CD14-positive monocyte (primary cell): ENCODE results near the gene CWC27. TPM values are rescaled to one million over a fixed set of nuclear protein-coding genes. Genes with fewer than 3 reads are reported as not detected.

ENCODE experiments used
- DNase-seq, 3 donors: peaks; one replicate each; pipeline ENCODE4 v3.0.0-alpha.2; 2011 to 2022
- H2AFZ ChIP-seq: 2 replicates; pipeline ENCODE4 v1.6.0; 2012; ENCODE audit warnings: mild to moderate bottlenecking, low read depth, low read length, inconsistent platforms; ENCODE audit not compliant: insufficient read depth, poor library complexity, severe bottlenecking
- H3K27ac ChIP-seq, 2 donors: 1 replicate in 1 of 2; 2 replicates in 1 of 2; pipeline ENCODE4 v1.5.1; 2012 to 2013; ENCODE audit warnings: low read length in 2 of 2, control low read depth in 1 of 2, inconsistent platforms in 1 of 2, low read depth in 1 of 2, mild to moderate bottlenecking in 1 of 2
- H3K27me3 ChIP-seq, 2 donors: one replicate each; pipeline versions ENCODE4 v1.6.0 to v1.6.1; 2011 to 2013; ENCODE audit warnings: low read length in 2 of 2; ENCODE audit not compliant: control insufficient read depth in 2 of 2, insufficient read depth in 2 of 2
- H3K36me3 ChIP-seq, 2 donors: replicated peaks in 1 of 2; 1 replicate in 1 of 2; 2 replicates in 1 of 2; pipeline versions ENCODE4 v1.5.1 to v1.6.1; 2012 to 2013; ENCODE audit warnings: low read length in 2 of 2, control low read depth in 1 of 2, inconsistent platforms in 1 of 2, mild to moderate bottlenecking in 1 of 2; ENCODE audit not compliant: insufficient read depth in 2 of 2, control insufficient read depth in 1 of 2
- H3K4me1 ChIP-seq, 2 donors: 1 replicate in 1 of 2; 2 replicates in 1 of 2; pipeline versions ENCODE4 v1.5.1 to v1.6.1; 2012 to 2013; ENCODE audit warnings: low read length in 2 of 2, control low read depth in 1 of 2, inconsistent platforms in 1 of 2, mild to moderate bottlenecking in 1 of 2, moderate library complexity in 1 of 2; ENCODE audit not compliant: insufficient read depth in 2 of 2, control insufficient read depth in 1 of 2
- H3K4me2 ChIP-seq: replicated peaks from 2 replicates; pipeline ENCODE3; 2012; ENCODE audit warnings: low read length, moderate library complexity, mild to moderate bottlenecking; ENCODE audit not compliant: poor library complexity, severe bottlenecking; ENCODE audit errors: extremely low read depth
- H3K4me3 ChIP-seq, 3 experiments: fragments of 200-600 bp in 1 of 3; sonication (generic) in 1 of 3; replicated peaks in 1 of 3; 1 replicate in 2 of 3; 2 replicates in 1 of 3; pipeline ENCODE4 v1.5.1; 2011 to 2013; ENCODE audit warnings: low read length in 3 of 3, mild to moderate bottlenecking in 3 of 3, control low read depth in 2 of 3, low read depth in 2 of 3, inconsistent platforms in 1 of 3, moderate library complexity in 1 of 3
- H3K79me2 ChIP-seq: 2 replicates; pipeline ENCODE4 v1.6.0; 2012; ENCODE audit warnings: mild to moderate bottlenecking, control low read depth, inconsistent platforms, low read length, moderate library complexity; ENCODE audit not compliant: insufficient read depth
- H3K9ac ChIP-seq: 2 replicates; pipeline ENCODE4 v1.6.0; 2017; ENCODE audit warnings: low read length, mild to moderate bottlenecking; ENCODE audit not compliant: insufficient read depth, poor library complexity, severe bottlenecking
- H3K9me3 ChIP-seq, 2 donors: replicated peaks in 1 of 2; 1 replicate in 1 of 2; 2 replicates in 1 of 2; pipeline versions ENCODE4 v1.5.1 to v1.6.1; 2012 to 2013; ENCODE audit warnings: low read length in 2 of 2, control low read depth in 1 of 2; ENCODE audit not compliant: control insufficient read depth in 1 of 2, insufficient read depth in 1 of 2
- H4K20me1 ChIP-seq: 2 replicates; pipeline ENCODE4 v1.6.0; 2012; ENCODE audit warnings: mild to moderate bottlenecking, low read length, control low read depth, moderate library complexity; ENCODE audit not compliant: insufficient read depth
- H3K27ac Mint-ChIP-seq, 7 donors: one replicate each; pipeline ENCODE4 v1.8.0; 2020; ENCODE audit warnings: mild to moderate bottlenecking in 7 of 7, mixed read lengths in 7 of 7, moderate library complexity in 6 of 7, inconsistent platforms in 2 of 7
- H3K27me3 Mint-ChIP-seq, 3 donors: one replicate each; pipeline ENCODE4 v1.8.0; 2021 to 2022; ENCODE audit warnings: low read depth in 3 of 3, mild to moderate bottlenecking in 3 of 3, mixed read lengths in 3 of 3, moderate library complexity in 3 of 3, inconsistent platforms in 1 of 3
- H3K36me3 Mint-ChIP-seq, 2 donors: one replicate each; pipeline ENCODE4 v1.8.0; 2020; ENCODE audit warnings: mixed read lengths in 2 of 2, inconsistent platforms in 1 of 2, mild to moderate bottlenecking in 1 of 2
- H3K4me1 Mint-ChIP-seq: one replicate; pipeline ENCODE4 v1.8.0; 2020; ENCODE audit warnings: mild to moderate bottlenecking, mixed read lengths
- H3K4me3 Mint-ChIP-seq, 2 donors: one replicate each; pipeline ENCODE4 v1.8.0; 2020; ENCODE audit warnings: mild to moderate bottlenecking in 2 of 2, mixed read lengths in 2 of 2, moderate library complexity in 1 of 2
- H3K9me3 Mint-ChIP-seq, 7 donors: one replicate each; pipeline ENCODE4 v1.8.0; 2020 to 2022; ENCODE audit warnings: mixed read lengths in 7 of 7, mild to moderate bottlenecking in 6 of 7, moderate library complexity in 6 of 7, inconsistent platforms in 2 of 7
- CTCF ChIP-seq: fragments of 200-600 bp; IDR thresholded peaks from one replicate; pipeline ENCODE4 v1.8.0; 2022; ENCODE audit warnings: antibody characterized with exemption, mild to moderate bottlenecking
- WGBS: methylation state at CpG from one replicate; pipeline ENCODE4 v1.1.5; 2013; ENCODE audit warnings: missing lambda C conversion rate; ENCODE audit not compliant: insufficient coverage; 5-methylcytosine and 5-hydroxymethylcytosine counted together
- intact Hi-C, 2 donors: fragments of 100-400 bp; cut with micrococcal nuclease; formaldehyde crosslinking; loops; one replicate each; pipeline versions ENCODE4 v1.15.0 to v1.15.1; 2023
- polyA plus RNA-seq, 3 donors: library from polyadenylated mRNA; depleted of rRNA in 1 of 3; unstranded in 2 of 3; stranded (reverse) in 1 of 3; fragments of 300-500 nt in 2 of 3; fragments of >200 nt in 1 of 3; fragmentation: Illumina TruSeq in 2 of 3; gene quantifications; 1 replicate in 2 of 3; 2 replicates in 1 of 3; pipeline ENCODE4 v1.2.3, GENCODE V29; 2012 to 2021

Gene CWC27
- polyA plus RNA-seq, 3 donors: 6.6 to 18.9 (median 14.5) TPM

- peaks cover 50% of the 10 kb centered on the region for H3K4me1 Mint-ChIP-seq
- peaks cover 36 to 60% of the 10 kb centered on the region in 2 donors for H3K4me1 ChIP-seq
- intact Hi-C loops: no loop called here
- no peak overlapping the region for H3K27ac Mint-ChIP-seq
- no peak for DNase-seq
- no peaks in the 10 kb centered on the region for H3K36me3 ChIP-seq
- peaks cover 0 to 2% (median 0%) of the 10 kb centered on the region in 7 donors for H3K9me3 Mint-ChIP-seq
- H3K27me3 Mint-ChIP-seq: peaks cover 0 to 2% (median 0%) of the 10 kb centered on the region in 3 donors
- H3K27me3 ChIP-seq: no peaks in the 10 kb centered on the region
- H3K4me3 ChIP-seq: no peak overlapping the region
- H2AFZ ChIP-seq: no peak overlapping the region
- H3K9ac ChIP-seq: no peak overlapping the region
- H3K27ac ChIP-seq: no peak overlapping the region
- H3K4me2 ChIP-seq: no peak overlapping the region
- no peaks in the 10 kb centered on the region for H3K9me3 ChIP-seq
- peaks cover 6 to 7% of the 10 kb centered on the region in 2 donors for H3K36me3 Mint-ChIP-seq
- peaks cover 49% of the 10 kb centered on the region for H3K79me2 ChIP-seq
- TF ChIP-seq CTCF: no peak
- no peak overlapping the region for H3K4me3 Mint-ChIP-seq
- WGBS: 76% methylated on average over 2 of the region's 4 CpGs
- H4K20me1 ChIP-seq: no peaks in the 10 kb centered on the region
These were observed 3.0 kb downstream of the CWC27 start for GRCh38 chr5:64771736-64772135.

GRCh38 chr5:64773533-64773932 is 4.8 kb downstream of the CWC27 start:
- no CpG with 5 or more reads among the region's 1 CpG for WGBS
- Histone ChIP-seq H3K4me2 (no peak overlapping the region), H4K20me1 (no peaks in the 10 kb centered on the region), H3K27me3 (no peaks in the 10 kb centered on the region), H3K4me3 (no peak overlapping the region), H3K4me1 (peaks cover 25 to 46% of the 10 kb centered on the region in 2 donors), H2AFZ (no peak overlapping the region), H3K79me2 (peaks cover 33% of the 10 kb centered on the region), H3K9me3 (no peaks in the 10 kb centered on the region), H3K27ac (no peak overlapping the region), H3K9ac (no peak overlapping the region), H3K36me3 (no peaks in the 10 kb centered on the region)
- Mint-ChIP-seq H3K27ac (no peak overlapping the region), H3K4me1 (peaks cover 37% of the 10 kb centered on the region), H3K27me3 (peaks cover 0 to 2% (median 0%) of the 10 kb centered on the region in 3 donors), H3K4me3 (no peak overlapping the region), H3K9me3 (peaks cover 0 to 2% (median 0%) of the 10 kb centered on the region in 7 donors), H3K36me3 (peaks cover 9 to 10% of the 10 kb centered on the region in 2 donors)
- no peak for TF ChIP-seq CTCF
- DNase-seq: no peak
- intact Hi-C loops: no loop called here
